Mesendoderm (in vitro differentiated cells): Measurements from ENCODE around the gene FRMD3.
A peak's percentile ranks its signal among the peaks of the same experiment; 100 is the strongest.

Experiments
- DNase-seq: peaks from one replicate; pipeline ENCODE4 v3.0.0; 2013
- H2AK5ac ChIP-seq: 2 replicates; pipeline ENCODE4 v1.6.1; 2013; ENCODE audit warnings: low read length, inconsistent platforms
- H2BK120ac ChIP-seq: 2 replicates; pipeline ENCODE4 v1.6.1; 2013; ENCODE audit warnings: low read depth, mild to moderate bottlenecking, low read length, moderate library complexity, mixed read lengths
- H2BK15ac ChIP-seq: replicated peaks from 2 replicates; pipeline ENCODE4 v1.6.1; 2013; ENCODE audit warnings: low read depth, mild to moderate bottlenecking, moderate library complexity
- H2BK5ac ChIP-seq: 2 replicates; pipeline ENCODE4 v1.6.1; 2013; ENCODE audit warnings: low read length, inconsistent platforms
- H3K18ac ChIP-seq: 2 replicates; pipeline ENCODE4 v1.6.1; 2013; ENCODE audit warnings: mild to moderate bottlenecking, low read length, mixed read lengths
- H3K23ac ChIP-seq: one replicate; pipeline ENCODE4 v1.6.1; 2013; ENCODE audit warnings: low read length
- H3K27ac ChIP-seq: 2 replicates; pipeline ENCODE4 v1.5.1; 2013; ENCODE audit warnings: low read depth, mild to moderate bottlenecking, inconsistent platforms, low read length, moderate library complexity
- H3K27me3 ChIP-seq: 2 replicates; pipeline ENCODE4 v1.6.1; 2013; ENCODE audit warnings: low read length, control low read depth, mild to moderate bottlenecking, inconsistent platforms; ENCODE audit not compliant: insufficient read depth, poor library complexity
- H3K36me3 ChIP-seq: 2 replicates; pipeline ENCODE4 v1.6.1; 2013; ENCODE audit warnings: low read length, inconsistent platforms; ENCODE audit not compliant: control insufficient read depth, insufficient read depth
- H3K4ac ChIP-seq: one replicate; pipeline ENCODE4 v1.6.1; 2013; ENCODE audit warnings: low read depth, mild to moderate bottlenecking, low read length, moderate library complexity
- H3K4me1 ChIP-seq: 2 replicates; pipeline ENCODE4 v1.6.1; 2013; ENCODE audit warnings: low read depth, low read length, inconsistent platforms; ENCODE audit not compliant: control insufficient read depth
- H3K4me2 ChIP-seq: 2 replicates; pipeline ENCODE4 v1.6.1; 2013; ENCODE audit warnings: low read length
- H3K4me3 ChIP-seq: 2 replicates; pipeline ENCODE4 v1.5.1; 2013; ENCODE audit warnings: mild to moderate bottlenecking, low read length
- H3K56ac ChIP-seq: one replicate; pipeline ENCODE4 v1.6.1; 2013; ENCODE audit warnings: low read length
- H3K79me1 ChIP-seq: 2 replicates; pipeline ENCODE4 v1.6.1; 2013; ENCODE audit warnings: low read length, inconsistent platforms
- H3K79me2 ChIP-seq: 2 replicates; pipeline ENCODE4 v1.6.1; 2013; ENCODE audit warnings: mild to moderate bottlenecking, low read length; ENCODE audit not compliant: control insufficient read depth, insufficient read depth
- H3K9ac ChIP-seq: 2 replicates; pipeline ENCODE4 v1.6.1; 2013; ENCODE audit warnings: low read length, inconsistent platforms
- H4K5ac ChIP-seq: one replicate; pipeline ENCODE4 v1.6.1; 2013; ENCODE audit warnings: low read length
- H4K8ac ChIP-seq: one replicate; pipeline ENCODE4 v1.6.1; 2013; ENCODE audit warnings: low read depth, mild to moderate bottlenecking, control low read depth, low read length, moderate library complexity
- WGBS: extraction: QIAGEN DNeasy Blood & Tissue Kit; methylation state at CpG from one replicate; pipeline ENCODE4 v1.1.7; 2013; ENCODE audit warnings: low lambda C conversion rate, missing lambda C conversion rate; ENCODE audit not compliant: insufficient coverage; ENCODE audit errors: extremely low coverage; 5-methylcytosine and 5-hydroxymethylcytosine counted together

The FRMD3 gene

GRCh38 chr9:83355024-83355444 lies 183.2 kb downstream of the FRMD3 start:
- no peaks in the 10 kb centered on the region for H3K36me3 ChIP-seq
- no peak overlapping the region for H2BK15ac ChIP-seq
- H4K5ac ChIP-seq: no peak overlapping the region
- H3K79me1 ChIP-seq: no peaks in the 10 kb centered on the region
- WGBS: no CpG with 5 or more reads among the region's 4 CpGs
- H3K4me2 ChIP-seq: no peak overlapping the region
- no peak overlapping the region for H3K56ac ChIP-seq
- H3K9ac ChIP-seq: no peak overlapping the region
- H2AK5ac ChIP-seq: no peak overlapping the region
- H3K4me3 ChIP-seq: no peak overlapping the region
- H3K79me2 ChIP-seq: no peaks in the 10 kb centered on the region
- H2BK120ac ChIP-seq: no peak overlapping the region
- DNase-seq: peak; percentile 23
- no peak overlapping the region for H3K23ac ChIP-seq
- H3K18ac ChIP-seq: no peak overlapping the region
- no peak overlapping the region for H4K8ac ChIP-seq
- H3K27me3 ChIP-seq: no peaks in the 10 kb centered on the region
- no peaks in the 10 kb centered on the region for H3K4me1 ChIP-seq
- no peak overlapping the region for H3K27ac ChIP-seq
- H2BK5ac ChIP-seq: no peak overlapping the region
- no peak overlapping the region for H3K4ac ChIP-seq

- no peaks in the 10 kb centered on the region for H3K4me1 ChIP-seq
- H3K4me3 ChIP-seq: no peak overlapping the region
- H2BK120ac ChIP-seq: no peak overlapping the region
- no peaks in the 10 kb centered on the region for H3K79me2 ChIP-seq
- H3K4me2 ChIP-seq: no peak overlapping the region
- no peak overlapping the region for H3K27ac ChIP-seq
- no CpG with 5 or more reads among the region's 9 CpGs for WGBS
- no peak overlapping the region for H2BK5ac ChIP-seq
- no peaks in the 10 kb centered on the region for H3K79me1 ChIP-seq
- no peak overlapping the region for H4K8ac ChIP-seq
- no peak overlapping the region for H3K4ac ChIP-seq
- H3K9ac ChIP-seq: no peak overlapping the region
- H2AK5ac ChIP-seq: no peak overlapping the region
- no peak overlapping the region for H4K5ac ChIP-seq
- H2BK15ac ChIP-seq: no peak overlapping the region
- no peaks in the 10 kb centered on the region for H3K36me3 ChIP-seq
- H3K23ac ChIP-seq: no peak overlapping the region
- no peak overlapping the region for H3K56ac ChIP-seq
- H3K27me3 ChIP-seq: no peaks in the 10 kb centered on the region
- no peak for DNase-seq
- H3K18ac ChIP-seq: no peak overlapping the region
Measured at GRCh38 chr9:83349031-83349430, 189.2 kb downstream of the FRMD3 start.

- Histone ChIP-seq H3K36me3 (no peaks in the 10 kb centered on the region), H3K27me3 (no peaks in the 10 kb centered on the region), H3K4me1 (no peaks in the 10 kb centered on the region), H3K23ac (no peak overlapping the region), H3K79me1 (no peaks in the 10 kb centered on the region), H4K8ac (no peak overlapping the region), H3K27ac (no peak overlapping the region), H2BK15ac (no peak overlapping the region), H2BK120ac (no peak overlapping the region), H3K4me2 (no peak overlapping the region), H2AK5ac (no peak overlapping the region), H3K4me3 (no peak overlapping the region), H4K5ac (no peak overlapping the region), H3K9ac (no peak overlapping the region), H3K56ac (no peak overlapping the region), H2BK5ac (no peak overlapping the region), H3K79me2 (no peaks in the 10 kb centered on the region), H3K18ac (no peak overlapping the region), H3K4ac (no peak overlapping the region)
- WGBS: no CpG with 5 or more reads among the region's 2 CpGs
- DNase-seq: no peak
Measured at GRCh38 chr9:83346655-83347420, 191.4 kb downstream of the FRMD3 start.

GRCh38 chr9:83343366-83343999 lies 194.7 kb downstream of the FRMD3 start:
- H3K9ac ChIP-seq: no peak overlapping the region
- H2BK5ac ChIP-seq: no peak overlapping the region
- no peak overlapping the region for H3K4me2 ChIP-seq
- H3K56ac ChIP-seq: no peak overlapping the region
- no peak overlapping the region for H2AK5ac ChIP-seq
- no peaks in the 10 kb centered on the region for H3K4me1 ChIP-seq
- no peak for DNase-seq
- H3K27me3 ChIP-seq: no peaks in the 10 kb centered on the region
- H3K79me1 ChIP-seq: no peaks in the 10 kb centered on the region
- H3K18ac ChIP-seq: no peak overlapping the region
- no peaks in the 10 kb centered on the region for H3K79me2 ChIP-seq
- no peak overlapping the region for H4K5ac ChIP-seq
- no peak overlapping the region for H3K4me3 ChIP-seq
- no peak overlapping the region for H4K8ac ChIP-seq
- H2BK15ac ChIP-seq: no peak overlapping the region
- H3K27ac ChIP-seq: no peak overlapping the region
- H2BK120ac ChIP-seq: no peak overlapping the region
- WGBS: no CpG with 5 or more reads among the region's 10 CpGs
- no peaks in the 10 kb centered on the region for H3K36me3 ChIP-seq
- no peak overlapping the region for H3K4ac ChIP-seq
- H3K23ac ChIP-seq: no peak overlapping the region

- no peaks in the 10 kb centered on the region for H3K27me3 ChIP-seq
Measured at GRCh38 chr9:83342731-83343130, 195.5 kb downstream of the FRMD3 start.

More at GRCh38 chr9:83342731-83343130, 195.5 kb downstream of the FRMD3 start:
- no peaks in the 10 kb centered on the region for H3K79me2 ChIP-seq
- no peak overlapping the region for H3K4me2 ChIP-seq
- no CpG with 5 or more reads among the region's 3 CpGs for WGBS
- H4K5ac ChIP-seq: no peak overlapping the region
- H4K8ac ChIP-seq: no peak overlapping the region
- H3K9ac ChIP-seq: no peak overlapping the region
- H3K4me3 ChIP-seq: no peak overlapping the region
- no peak overlapping the region for H2BK15ac ChIP-seq
- no peaks in the 10 kb centered on the region for H3K79me1 ChIP-seq
- H3K4me1 ChIP-seq: no peaks in the 10 kb centered on the region
- no peak overlapping the region for H2BK120ac ChIP-seq
- DNase-seq: no peak
- no peak overlapping the region for H3K23ac ChIP-seq
- no peak overlapping the region for H2BK5ac ChIP-seq
- no peaks in the 10 kb centered on the region for H3K36me3 ChIP-seq
- H2AK5ac ChIP-seq: no peak overlapping the region
- no peak overlapping the region for H3K18ac ChIP-seq
- no peak overlapping the region for H3K27ac ChIP-seq
- H3K56ac ChIP-seq: no peak overlapping the region
- H3K4ac ChIP-seq: no peak overlapping the region
